HEK293T (cell line): ENCODE results near the gene FANCI.

ENCODE experiments used
- BHLHE40 ChIP-seq: fragments of 450-650 bp; IDR thresholded peaks from 2 replicates; pipeline ENCODE4 v1.6.1; 2016; ENCODE audit warnings: mild to moderate bottlenecking, moderate library complexity, borderline replicate concordance
- CTBP1 ChIP-seq: fragments of 450-650 bp; IDR thresholded peaks from 2 replicates; pipeline ENCODE4 v1.6.1; 2016; ENCODE audit warnings: borderline replicate concordance
- FOXA1 ChIP-seq: fragments of 450-650 bp; IDR thresholded peaks from 2 replicates; pipeline ENCODE4 v1.6.1; 2016; ENCODE audit warnings: mild to moderate bottlenecking
- HDGF ChIP-seq: fragments of 450-650 bp; IDR thresholded peaks from 2 replicates; pipeline ENCODE4 v1.6.1; 2017; ENCODE audit warnings: antibody characterized with exemption, borderline replicate concordance
- L3MBTL2 ChIP-seq: fragments of 450-650 bp; conservative IDR thresholded peaks from 2 replicates; pipeline ENCODE4 v1.6.1; 2016; ENCODE audit warnings: mild to moderate bottlenecking
- LEF1 ChIP-seq: fragments of 450-650 bp; IDR thresholded peaks from 2 replicates; pipeline ENCODE4 v1.6.1; 2017; ENCODE audit warnings: mild to moderate bottlenecking, borderline replicate concordance
- NFRKB ChIP-seq: fragments of 450-650 bp; IDR thresholded peaks from 2 replicates; pipeline ENCODE4 v1.6.1; 2016; ENCODE audit warnings: mild to moderate bottlenecking, moderate library complexity
- SP1 ChIP-seq: fragments of 450-650 bp; IDR thresholded peaks from 2 replicates; pipeline ENCODE4 v1.6.1; 2017
- SUZ12 ChIP-seq: fragments of 450-650 bp; IDR thresholded peaks from 2 replicates; pipeline ENCODE4 v1.6.1; 2016; ENCODE audit warnings: mild to moderate bottlenecking
- TARDBP ChIP-seq: fragments of 450-650 bp; IDR thresholded peaks from 2 replicates; pipeline ENCODE4 v1.6.1; 2016
- ZNF384 ChIP-seq: fragments of 450-650 bp; IDR thresholded peaks from 2 replicates; pipeline ENCODE4 v1.6.1; 2016

DNA sequence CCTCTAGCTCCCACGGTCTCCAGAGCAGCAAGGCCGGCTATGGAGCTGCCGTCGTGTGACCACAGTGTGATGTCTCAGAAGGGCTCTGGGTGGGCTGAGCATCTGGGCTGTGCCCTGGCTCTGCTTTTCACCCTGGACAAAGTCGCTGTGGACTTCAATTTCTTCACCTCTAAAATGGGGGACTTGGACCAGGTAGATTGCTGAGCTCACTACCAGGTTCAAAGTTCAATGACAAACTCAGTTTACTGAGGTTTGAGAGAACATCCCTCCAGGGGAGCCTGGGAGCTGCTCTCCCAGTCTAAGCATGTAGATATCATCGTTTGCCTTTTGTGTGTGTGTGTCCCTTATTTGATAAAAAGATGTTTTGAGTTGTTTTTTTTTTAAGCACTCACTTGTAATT is 47.5 kb upstream of the FANCI start:
- TF ChIP-seq TARDBP (no peak), SP1 (no peak), BHLHE40 (no peak), CTBP1 (no peak), FOXA1 (no peak), SUZ12 (no peak), NFRKB (no peak), LEF1 (no peak), ZNF384 (no peak), L3MBTL2 (no peak), HDGF (no peak)
